ENCODE measurements around the gene CST9.
A peak's percentile ranks its signal among the peaks of the same experiment; 100 is the strongest.
"Not testable (repeated sequence)": the region's sequence is repeated elsewhere in the genome, so short reads cannot be mapped to it uniquely, and the experiment has no call there.

The CST9 gene

GRCh38 chr20:23622401-23622800, 16.7 kb upstream of the CST9 start:
- DNase-seq = not testable (repeated sequence)

- not testable (repeated sequence) for DNase-seq
Measured at GRCh38 chr20:23620670-23621386, 15.1 kb upstream of the CST9 start.

- DNase-seq = no peak
Measured at GRCh38 chr20:23614163-23614562, 8.4 kb upstream of the CST9 start.

- DNase-seq = no peak
Measured at GRCh38 chr20:23613676-23614075, 8.0 kb upstream of the CST9 start.

GRCh38 chr20:23612396-23612795, 6.7 kb upstream of the CST9 start:
- no peak for DNase-seq

GRCh38 chr20:23609486-23610109, 3.9 kb upstream of the CST9 start:
- DNase-seq = no peak

- no peak for DNase-seq
Measured at GRCh38 chr20:23608251-23608846, 2.6 kb upstream of the CST9 start.

GRCh38 chr20:23607497-23608245, 2.0 kb upstream of the CST9 start:
- no peak for DNase-seq

- peak; percentile 72 for DNase-seq
Measured at GRCh38 chr20:23606652-23607049, 934 bp upstream of the CST9 start.

GRCh38 chr20:23604306-23604705, 1.4 kb downstream of the CST9 start:
- no peak for DNase-seq

GRCh38 chr20:23603321-23603720, 2.4 kb downstream of the CST9 start:
- no peak for DNase-seq

- no peak for DNase-seq
Measured at GRCh38 chr20:23602699-23603098, 3.0 kb downstream of the CST9 start.

GRCh38 chr20:23602241-23602640, 3.5 kb downstream of the CST9 start:
- DNase-seq = no peak

- DNase-seq = no peak
Measured at GRCh38 chr20:23601715-23602114, 4.0 kb downstream of the CST9 start.

- no peak for DNase-seq
Measured at GRCh38 chr20:23598481-23598880, 7.2 kb downstream of the CST9 start.

GRCh38 chr20:23596579-23597250, 9.0 kb downstream of the CST9 start:
- no peak for DNase-seq

GRCh38 chr20:23595941-23596340, 9.8 kb downstream of the CST9 start:
- no peak for DNase-seq

- no peak for DNase-seq
Measured at GRCh38 chr20:23588434-23589403, 17.0 kb downstream of the CST9 start.

- no peak for DNase-seq
Measured at GRCh38 chr20:23587631-23588030, 18.1 kb downstream of the CST9 start.

- DNase-seq = no peak
Measured at GRCh38 chr20:23586735-23587525, 18.8 kb downstream of the CST9 start.

All from activated CD4-positive, alpha-beta T cell treated with anti-CD3 and anti-CD28 coated beads, Interleukin-10, Interleukin-2, amounts not matched to agents 100 ng/mL and 50 ng/mL, durations not matched to agents 16 hours and 8 hours (primary cell).